ENCODE data around the gene NPC2. TPM values are rescaled to one million over a fixed set of nuclear protein-coding genes. Genes with fewer than 3 reads are reported as not detected.

The NPC2 gene
- total and polyA plus RNA-seq, 10 donors = 191 to 956 (median 298) TPM

DNA sequence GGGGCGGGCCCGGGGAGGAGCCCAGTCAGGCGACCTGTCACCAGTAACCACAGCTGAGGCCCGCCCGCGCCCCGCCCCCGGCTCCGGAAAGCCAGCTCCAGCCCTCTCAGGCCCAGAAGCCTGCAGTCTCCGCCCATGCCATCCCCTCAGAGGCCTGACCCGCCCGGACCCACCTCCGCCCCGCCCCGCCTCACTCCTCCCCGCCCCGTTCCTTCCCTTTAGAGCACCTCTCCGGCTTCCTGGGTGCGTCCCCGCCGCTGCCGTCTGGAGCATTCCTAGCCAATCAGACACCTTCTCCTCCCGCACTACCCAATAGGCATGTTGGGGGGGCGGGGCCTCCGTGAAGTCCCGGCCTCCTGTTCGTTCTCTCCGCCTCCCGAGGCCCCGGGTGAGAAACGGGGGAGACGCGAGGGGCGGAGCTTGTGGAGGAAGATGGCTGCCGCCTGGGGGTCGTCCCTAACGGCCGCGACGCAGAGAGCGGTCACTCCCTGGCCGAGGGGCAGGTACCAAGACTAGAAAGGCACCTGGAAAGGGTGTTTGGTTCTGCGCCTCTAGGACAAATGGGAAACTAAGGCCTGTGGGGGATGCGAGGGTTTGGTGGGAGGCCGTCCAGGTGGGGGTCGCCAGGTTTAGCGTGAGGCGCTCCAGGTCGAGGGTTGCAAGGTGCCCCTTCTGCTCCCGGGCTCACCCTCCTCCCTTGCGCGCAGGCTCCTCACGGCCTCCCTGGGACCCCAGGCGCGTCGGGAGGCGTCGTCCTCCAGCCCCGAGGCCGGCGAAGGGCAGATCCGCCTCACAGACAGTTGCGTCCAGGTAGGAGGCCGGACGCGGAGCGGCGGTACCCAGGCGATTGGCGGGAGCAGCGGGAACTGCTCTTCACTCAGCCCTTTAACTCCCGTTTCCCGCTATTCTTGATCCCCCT is 497 bp upstream of the NPC2 start, which contains the start of gene ISCA2:
ISCA2 (plus strand) TSS at position 423 of the 919 bp plus-strand sequence; CDS start at position 433, 10 bp downstream.
- H3K27ac ChIP-seq = peak within 1 kb of the TSS; percentile 85 to 96 (median 96)
- WGBS, 5 donors = 0 to 1% (median 0%) methylated on average over 26 to 73 of the region's 73 CpGs
- H3K4me1 ChIP-seq = peaks cover 36 to 63% (median 51%) of the 10 kb centered on the region in 6 donors

DNA sequence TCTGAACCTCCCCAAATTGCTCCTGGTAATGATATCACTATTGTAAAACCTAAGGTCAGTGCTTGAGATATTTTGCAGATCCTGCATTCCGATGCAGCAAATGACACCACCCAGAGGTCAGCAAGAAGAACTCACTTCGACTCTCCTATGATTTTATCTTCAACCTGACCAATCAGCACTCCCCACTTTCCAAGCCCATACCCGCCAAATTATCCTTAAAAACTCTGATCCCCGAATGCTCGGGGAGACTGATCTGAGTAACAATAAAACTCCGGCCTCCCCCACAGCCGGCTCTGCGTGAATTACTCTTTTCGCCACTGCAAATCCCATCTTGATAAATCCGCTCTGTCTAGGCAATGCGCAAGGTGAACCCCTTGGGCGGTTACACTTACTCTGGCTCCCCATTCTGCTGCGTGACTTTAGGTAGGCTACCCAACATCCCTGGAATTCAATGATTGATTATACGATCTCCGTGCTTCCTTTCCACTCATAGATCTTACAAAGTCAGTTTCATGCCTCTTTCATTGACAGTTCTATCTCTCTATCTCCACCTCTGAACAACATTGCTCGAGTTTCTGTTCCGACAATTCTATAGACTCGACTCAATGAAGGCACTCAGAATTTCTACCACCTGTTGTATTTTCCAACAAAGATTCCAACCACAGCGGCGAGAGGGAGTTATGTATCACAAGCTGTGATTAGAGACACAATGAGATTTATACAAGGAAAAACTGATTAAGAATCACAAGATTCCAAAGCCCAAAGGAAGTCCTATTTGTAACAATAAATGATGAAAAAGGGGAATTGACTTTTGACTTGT is 939 bp downstream of the NPC2 start:
- Histone ChIP-seq H3K36me3 (peaks cover 0 to 27% (median 2%) of the 10 kb centered on the region in 6 donors), H3K9me3 (no peaks in the 10 kb centered on the region), H3K4me1 (peaks cover 40 to 77% (median 58%) of the 10 kb centered on the region in 6 donors), H3K27me3 (replicated peaks in 1 of 7) (no peaks in the 10 kb centered on the region), H3K4me3 (peak overlapping the region; percentile 73 to 94 (median 84)), H3K27ac (peak overlapping the region; percentile 74 to 96 (median 96))
- WGBS, 5 donors = 1 to 3% (median 3%) methylated on average over 20 of the region's 20 CpGs
- TF ChIP-seq CTCF (IDR thresholded peaks at IDR 0.05 in 8 of 11, conservative IDR thresholded peaks at IDR 0.05 in 3 of 11) = peak in 6 of 11 experiments; percentile 18 to 33 (median 24)
- no peak for TF ChIP-seq POLR2A (IDR thresholded peaks at IDR 0.05)
- DNase-seq = no peak
- intact Hi-C loops (cut with DNase I; ENCODE audit: low total_unique reads) = loop anchor here (5.0 kb wide), 1 partner anchor 130 kb away; no protein-coding TSS in a partner anchor

More for the DNA sequence above, 497 bp upstream of the NPC2 start, which contains the start of gene ISCA2:
- DNase-seq = peak; percentile 100
- no peaks in the 10 kb centered on the region for H3K9me3 ChIP-seq
- H3K4me3 ChIP-seq = peak within 1 kb of the TSS; percentile 74 to 94 (median 90)
- peaks cover 0 to 24% (median 2%) of the 10 kb centered on the region in 6 donors for H3K36me3 ChIP-seq
- H3K27me3 ChIP-seq (replicated peaks in 1 of 7) = no peaks in the 10 kb centered on the region
- intact Hi-C loops (cut with DNase I; ENCODE audit: low total_unique reads) = loop anchor here (5.0 kb wide), 1 partner anchor 131 kb away; no protein-coding TSS in a partner anchor
- TF ChIP-seq POLR2AphosphoS5 (IDR thresholded peaks at IDR 0.05) = peak; percentile 71 to 79 (median 78)
- TF ChIP-seq CTCF (IDR thresholded peaks at IDR 0.05 in 8 of 11, conservative IDR thresholded peaks at IDR 0.05 in 3 of 11) = peak in 2 of 11 experiments; percentile 13 to 19
- TF ChIP-seq POLR2A (IDR thresholded peaks at IDR 0.05) = no peak

- Histone ChIP-seq H3K4me1 (peaks cover 36 to 77% (median 61%) of the 10 kb centered on the region in 6 donors), H3K9me3 (no peaks in the 10 kb centered on the region), H3K4me3 (no peak overlapping the region), H3K27ac (no peak overlapping the region), H3K36me3 (peaks cover 0 to 25% (median 3%) of the 10 kb centered on the region in 6 donors), H3K27me3 (replicated peaks in 1 of 7) (no peaks in the 10 kb centered on the region)
- WGBS, 5 donors = 62 to 83% (median 78%) methylated on average over 1 of the region's 1 CpG
- DNase-seq = no peak
- intact Hi-C loops (cut with DNase I; ENCODE audit: low total_unique reads) = loop anchor here (5.0 kb wide), 1 partner anchor 128 kb away; no protein-coding TSS in a partner anchor
- TF ChIP-seq POLR2A (IDR thresholded peaks at IDR 0.05) = no peak
- TF ChIP-seq POLR2AphosphoS5 (IDR thresholded peaks at IDR 0.05) = no peak
- TF ChIP-seq CTCF (IDR thresholded peaks at IDR 0.05 in 8 of 11, conservative IDR thresholded peaks at IDR 0.05 in 3 of 11) = no peak
Measured at GRCh38 chr14:74490486-74490885, 2.6 kb downstream of the NPC2 start.
